Measurements from ENCODE around the gene KRTCAP3.
"Not testable (repeated sequence)": the region's sequence is repeated elsewhere in the genome, so short reads cannot be mapped to it uniquely, and the experiment has no call there.

Gene KRTCAP3

GRCh38 chr2:27441958-27442919, at the start of gene KRTCAP3:
Gene KRTCAP3 (plus strand): TSS chr2:27442381. CDS start chr2:27442413, 32 bp downstream.
- DNase-seq (ENCODE audit: low read depth), result no peak

- no peak for DNase-seq (ENCODE audit: low read depth)
These were observed 49.0 kb upstream of the KRTCAP3 start for GRCh38 chr2:27393225-27393624.

- DNase-seq (ENCODE audit: low read depth), result no peak
These were observed 43.2 kb upstream of the KRTCAP3 start for GRCh38 chr2:27398962-27399361.

GRCh38 chr2:27400348-27401135, 41.6 kb upstream of the KRTCAP3 start:
- DNase-seq (ENCODE audit: low read depth), result no peak

- peak; percentile 52 for DNase-seq (ENCODE audit: low read depth)
These were observed 34.2 kb upstream of the KRTCAP3 start for GRCh38 chr2:27407798-27408491.

- DNase-seq (ENCODE audit: low read depth), result no peak
These were observed 33.4 kb upstream of the KRTCAP3 start for GRCh38 chr2:27408601-27409320.

- peak; percentile 85 for DNase-seq (ENCODE audit: low read depth)
These were observed 32.7 kb upstream of the KRTCAP3 start, which contains the start of gene PPM1G for GRCh38 chr2:27409321-27410073. Gene PPM1G (minus strand): TSS chr2:27409591. CDS start chr2:27409422, 169 bp downstream.

GRCh38 chr2:27412419-27413152, 29.6 kb upstream of the KRTCAP3 start:
- no peak for DNase-seq (ENCODE audit: low read depth)

- no peak for DNase-seq (ENCODE audit: low read depth)
These were observed 26.0 kb upstream of the KRTCAP3 start for GRCh38 chr2:27416151-27416550.

- no peak for DNase-seq (ENCODE audit: low read depth)
These were observed 21.2 kb upstream of the KRTCAP3 start for GRCh38 chr2:27420996-27421395.

GRCh38 chr2:27421660-27422250, 20.4 kb upstream of the KRTCAP3 start:
- DNase-seq (ENCODE audit: low read depth), result no peak

GRCh38 chr2:27422958-27423357, 19.2 kb upstream of the KRTCAP3 start:
- DNase-seq (ENCODE audit: low read depth), result no peak

- not testable (repeated sequence) for DNase-seq (ENCODE audit: low read depth)
These were observed 17.1 kb upstream of the KRTCAP3 start for GRCh38 chr2:27425039-27425438.

- DNase-seq (ENCODE audit: low read depth), result no peak
These were observed 14.3 kb upstream of the KRTCAP3 start for GRCh38 chr2:27427863-27428212.

- DNase-seq (ENCODE audit: low read depth), result peak; percentile 74
These were observed 13.8 kb upstream of the KRTCAP3 start, which contains the start of gene NRBP1 for GRCh38 chr2:27428213-27428977. Gene NRBP1 (plus strand): TSS chr2:27428631. CDS start chr2:27433274, 4,643 bp downstream.

GRCh38 chr2:27428978-27429541, 13.1 kb upstream of the KRTCAP3 start:
- DNase-seq (ENCODE audit: low read depth), result peak; percentile 80

GRCh38 chr2:27431395-27431794, 10.8 kb upstream of the KRTCAP3 start:
- DNase-seq (ENCODE audit: low read depth), result peak; percentile 64

- DNase-seq (ENCODE audit: low read depth), result no peak
These were observed 6.6 kb upstream of the KRTCAP3 start for GRCh38 chr2:27435628-27436027.
